A549 (cell line): ENCODE data around the gene ALOX5. TPM values are rescaled to one million over a fixed set of nuclear protein-coding genes. Genes with fewer than 3 reads are reported as not detected.

Experiments used
- ATAC-seq, 2 experiments: fragments of 200-7000 bp in 1 of 2; fragments of >200 bp in 1 of 2; cut with Nextera tagmentation in 1 of 2; cut with Tn5 transposase in 1 of 2; 3 replicates each; pipeline versions ENCODE4 v1.8.0 to v1.9.1; 2018 to 2020; ENCODE audit warnings: mild to moderate bottlenecking in 1 of 2, moderate library complexity in 1 of 2
- CTCF ChIA-PET: fragments of 300-600 bp; sonication (Branson Sonifier 250); formaldehyde crosslinking; extraction: SDS; loops from one replicate; lab custom pipeline; 2021; ENCODE audit warnings: antibody characterized with exemption, inconsistent platforms; lab: Yijun Ruan, JAX
- POLR2A ChIA-PET: fragments of 350-600 bp; formaldehyde crosslinking; extraction: SDS; loops from one replicate; lab custom pipeline; 2021; ENCODE audit warnings: antibody characterized with exemption, inconsistent platforms; lab: Yijun Ruan, JAX
- DNase-seq, 2 experiments: peaks; one replicate each; pipeline versions ENCODE4 v3.0.0 to v3.0.0-alpha.2; 2011 to 2016; ENCODE audit warnings: low read depth in 1 of 2, low spot score in 1 of 2
- FAIRE-seq: peaks from 2 replicates; lab custom pipeline; 2011; peaks lifted over from hg19 to GRCh38; lab: Jason Lieb, UNC
- H3K27ac ChIP-seq, 2 experiments: fragments of >200 bp; sonication (Bioruptor Twin); formaldehyde crosslinking; 3 replicates each; pipeline ENCODE4 v1.5.1; 2016 to 2017
- H3K4me1 ChIP-seq: fragments of >200 bp; sonication (Bioruptor Twin); formaldehyde crosslinking; 3 replicates; pipeline ENCODE4 v1.6.1; 2016
- H3K4me2 ChIP-seq: fragments of >200 bp; sonication (Bioruptor Twin); formaldehyde crosslinking; 3 replicates; pipeline ENCODE4 v1.6.1; 2016
- H3K4me3 ChIP-seq: fragments of >200 bp; sonication (Bioruptor Twin); formaldehyde crosslinking; 3 replicates; pipeline ENCODE4 v1.5.1; 2016
- H3K9me3 ChIP-seq: fragments of >200 bp; sonication (Bioruptor Twin); formaldehyde crosslinking; 3 replicates; pipeline ENCODE4 v1.6.1; 2016
- ATOH8 ChIP-seq: fragments of 250-450 bp; sonication (Bioruptor Pico); IDR thresholded peaks from 2 replicates; pipeline ENCODE4 v1.5.0; 2020; ENCODE audit warnings: low read depth, mild to moderate bottlenecking, moderate library complexity
- BCL3 ChIP-seq: fragments of >200 bp; sonication (Bioruptor Twin); formaldehyde crosslinking; IDR thresholded peaks from 3 replicates; pipeline ENCODE4 v1.6.1; 2016
- CBX8 ChIP-seq: fragments of 200-600 bp; sonication (generic); IDR thresholded peaks from 2 replicates; pipeline ENCODE4 v1.6.1; 2016
- EHF ChIP-seq: fragments of 250-450 bp; sonication (Bioruptor Pico); IDR thresholded peaks from 2 replicates; pipeline ENCODE4 v1.5.0; 2020; ENCODE audit warnings: mild to moderate bottlenecking
- EP300 ChIP-seq, 2 experiments: fragments of >200 bp; sonication (Bioruptor Twin); formaldehyde crosslinking; IDR thresholded peaks; 2 replicates in 1 of 2; 3 replicates in 1 of 2; pipeline ENCODE4 v1.6.1; 2016 to 2017
- ESRRA ChIP-seq: fragments of 150-350 bp; IDR thresholded peaks from 2 replicates; pipeline ENCODE4 v1.6.1; 2014; ENCODE audit warnings: mild to moderate bottlenecking, low read length, borderline replicate concordance
- FOSB ChIP-seq: fragments of 250-450 bp; sonication (Bioruptor Pico); IDR thresholded peaks from 2 replicates; pipeline ENCODE4 v1.5.0; 2020; ENCODE audit warnings: mild to moderate bottlenecking, moderate library complexity
- FOSL2 ChIP-seq, 2 experiments: fragments of 450-650 bp in 1 of 2; fragments of >200 bp in 1 of 2; sonication (Bioruptor Twin) in 1 of 2; formaldehyde crosslinking; IDR thresholded peaks; 2 replicates each; pipeline versions ENCODE4 v1.5.0 to v1.6.1; 2016 to 2020; ENCODE audit warnings: mild to moderate bottlenecking in 1 of 2, moderate library complexity in 1 of 2
- HDAC2 ChIP-seq: fragments of 200-600 bp; sonication (generic); IDR thresholded peaks from 2 replicates; pipeline ENCODE4 v1.6.1; 2016
- HMGXB4 ChIP-seq: fragments of 250-450 bp; sonication (Bioruptor Pico); IDR thresholded peaks from 2 replicates; pipeline ENCODE4 v1.5.0; 2021; ENCODE audit warnings: mild to moderate bottlenecking, moderate library complexity, borderline replicate concordance
- HOXB5 ChIP-seq: fragments of 250-450 bp; sonication (Bioruptor Pico); IDR thresholded peaks from 2 replicates; pipeline ENCODE4 v1.5.0; 2020; ENCODE audit warnings: mild to moderate bottlenecking, moderate library complexity
- JUNB ChIP-seq: fragments of >200 bp; sonication (Bioruptor Twin); formaldehyde crosslinking; IDR thresholded peaks from 2 replicates; pipeline ENCODE4 v1.6.1; 2016
- KDM1A ChIP-seq: fragments of 200-600 bp; sonication (generic); IDR thresholded peaks from 2 replicates; pipeline ENCODE4 v1.6.1; 2016; ENCODE audit warnings: low read depth, mild to moderate bottlenecking
- KDM5A ChIP-seq: fragments of 200-600 bp; sonication (generic); IDR thresholded peaks from 2 replicates; pipeline ENCODE4 v1.6.1; 2016; ENCODE audit warnings: antibody characterized with exemption, mild to moderate bottlenecking
- MAFK ChIP-seq: fragments of 450-650 bp; IDR thresholded peaks from 2 replicates; pipeline ENCODE4 v1.6.1; 2014; ENCODE audit not compliant: partially characterized antibody
- MAZ ChIP-seq: fragments of 150-350 bp; IDR thresholded peaks from 2 replicates; pipeline ENCODE4 v1.6.1; 2014; ENCODE audit warnings: antibody characterized with exemption, low read depth, low read length, borderline replicate concordance
- MYC ChIP-seq: IDR thresholded peaks from 2 replicates; pipeline ENCODE4 v1.6.1; 2012; ENCODE audit warnings: mild to moderate bottlenecking, inconsistent platforms, low read length, improper control_type of control experiment, borderline replicate concordance
- NFE2L2 ChIP-seq: fragments of 150-350 bp; conservative IDR thresholded peaks from 2 replicates; pipeline ENCODE4 v1.6.1; 2014; ENCODE audit warnings: low read length
- NPAS2 ChIP-seq: fragments of 250-450 bp; sonication (Bioruptor Pico); IDR thresholded peaks from 2 replicates; pipeline ENCODE4 v1.8.0; 2022; ENCODE audit warnings: mild to moderate bottlenecking, moderate library complexity, borderline replicate concordance
- PBX3 ChIP-seq: IDR thresholded peaks from 2 replicates; pipeline ENCODE4 v1.6.1; 2012
- POLR2AphosphoS2 ChIP-seq: conservative IDR thresholded peaks from 2 replicates; pipeline ENCODE4 v1.6.1; 2012; ENCODE audit warnings: low read length, improper control_type of control experiment, inconsistent platforms
- SREBF2 ChIP-seq: fragments of 450-650 bp; IDR thresholded peaks from 2 replicates; pipeline ENCODE4 v1.6.1; 2014; ENCODE audit warnings: mild to moderate bottlenecking, moderate library complexity
- USF2 ChIP-seq: fragments of 450-650 bp; IDR thresholded peaks from 2 replicates; pipeline ENCODE4 v1.6.1; 2014; ENCODE audit warnings: antibody characterized with exemption
- WGBS: methylation state at CpG from one replicate; pipeline ENCODE4 v1.1.6; 2017; ENCODE audit errors: missing lambda C conversion rate; 5-methylcytosine and 5-hydroxymethylcytosine counted together
- polyA plus RNA-seq, 4 experiments: library from polyadenylated mRNA; depleted of rRNA in 3 of 4; stranded (reverse); fragments of >200 nt; fragmentation: RNase III in 1 of 4; extraction: RNeasy Plus Mini Kit Qiagen cat#74134 plus additional on column Dnase treatment in 1 of 4; gene quantifications; 2 replicates in 3 of 4; 3 replicates in 1 of 4; pipeline ENCODE4 v1.2.3, GENCODE V29; 2011 to 2017
- TF ChIP-seq, protein P1 (sequence below): fragments of >200 bp; sonication (Bioruptor Twin); formaldehyde crosslinking; IDR thresholded peaks from 2 replicates; pipeline ENCODE4 v1.6.1; 2016
- TF ChIP-seq, protein P2 (sequence below): fragments of >200 bp; sonication (Bioruptor Twin); formaldehyde crosslinking; IDR thresholded peaks from 3 replicates; pipeline ENCODE4 v1.5.1; 2016
- TF ChIP-seq, protein P3 (sequence below): IDR thresholded peaks from 2 replicates; pipeline ENCODE4 v1.6.1; 2012

The ALOX5 gene
- polyA plus RNA-seq, 2 of the 4 experiments (the other 2 are of a cell fraction): 0.18 to 0.40 TPM

DNA sequence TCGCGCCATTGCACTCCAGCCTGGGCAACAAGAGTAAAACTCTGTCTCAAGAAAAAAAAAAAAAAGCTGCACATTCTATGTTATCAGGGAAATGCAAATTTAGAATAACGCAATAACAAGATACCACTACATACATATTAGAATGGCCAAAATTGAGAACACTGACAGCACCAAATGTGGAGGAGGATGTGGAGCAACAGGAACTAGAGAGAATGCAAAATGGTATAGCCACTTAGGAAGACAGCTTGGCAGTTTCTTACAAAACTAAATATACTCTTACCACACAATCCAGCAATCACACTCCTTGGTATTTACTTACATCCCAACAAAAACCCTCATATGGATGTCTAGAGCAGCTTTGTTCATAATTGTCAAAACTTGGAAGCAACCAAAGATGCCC, 76.8 kb downstream of the ALOX5 start:
- ChIA-PET CTCF (no interaction called here), POLR2A (no interaction called here)
- WGBS: 92% methylated on average over 3 of the region's 3 CpGs
- no peaks in the 10 kb centered on the region for H3K9me3 ChIP-seq
- no peak overlapping the region for H3K4me3 ChIP-seq
- TF ChIP-seq CBX8: no peak
- TF ChIP-seq ATOH8 (CRISPR knock-in tag): no peak
- TF ChIP-seq KDM1A: no peak
- no peak for TF ChIP-seq SREBF2
- no peak for TF ChIP-seq EP300 (IDR thresholded peaks at IDR 0.05)
- no peak for TF ChIP-seq NPAS2 (CRISPR knock-in tag)
- TF ChIP-seq EHF (CRISPR knock-in tag): no peak
- TF ChIP-seq FOSL2 (IDR thresholded peaks at IDR 0.05): no peak
- TF ChIP-seq FOSL2 (CRISPR knock-in tag; IDR thresholded peaks at IDR 0.05): no peak
- no peak for TF ChIP-seq FOSB
- TF ChIP-seq MAFK: no peak
- TF ChIP-seq PBX3: no peak
- no peak for TF ChIP-seq HMGXB4 (CRISPR knock-in tag)
- TF ChIP-seq, protein P1, sequence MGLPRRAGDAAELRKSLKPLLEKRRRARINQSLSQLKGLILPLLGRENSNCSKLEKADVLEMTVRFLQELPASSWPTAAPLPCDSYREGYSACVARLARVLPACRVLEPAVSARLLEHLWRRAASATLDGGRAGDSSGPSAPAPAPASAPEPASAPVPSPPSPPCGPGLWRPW: no peak
- TF ChIP-seq, protein P2, sequence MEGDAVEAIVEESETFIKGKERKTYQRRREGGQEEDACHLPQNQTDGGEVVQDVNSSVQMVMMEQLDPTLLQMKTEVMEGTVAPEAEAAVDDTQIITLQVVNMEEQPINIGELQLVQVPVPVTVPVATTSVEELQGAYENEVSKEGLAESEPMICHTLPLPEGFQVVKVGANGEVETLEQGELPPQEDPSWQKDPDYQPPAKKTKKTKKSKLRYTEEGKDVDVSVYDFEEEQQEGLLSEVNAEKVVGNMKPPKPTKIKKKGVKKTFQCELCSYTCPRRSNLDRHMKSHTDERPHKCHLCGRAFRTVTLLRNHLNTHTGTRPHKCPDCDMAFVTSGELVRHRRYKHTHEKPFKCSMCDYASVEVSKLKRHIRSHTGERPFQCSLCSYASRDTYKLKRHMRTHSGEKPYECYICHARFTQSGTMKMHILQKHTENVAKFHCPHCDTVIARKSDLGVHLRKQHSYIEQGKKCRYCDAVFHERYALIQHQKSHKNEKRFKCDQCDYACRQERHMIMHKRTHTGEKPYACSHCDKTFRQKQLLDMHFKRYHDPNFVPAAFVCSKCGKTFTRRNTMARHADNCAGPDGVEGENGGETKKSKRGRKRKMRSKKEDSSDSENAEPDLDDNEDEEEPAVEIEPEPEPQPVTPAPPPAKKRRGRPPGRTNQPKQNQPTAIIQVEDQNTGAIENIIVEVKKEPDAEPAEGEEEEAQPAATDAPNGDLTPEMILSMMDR: no peak
- TF ChIP-seq, protein P3, sequence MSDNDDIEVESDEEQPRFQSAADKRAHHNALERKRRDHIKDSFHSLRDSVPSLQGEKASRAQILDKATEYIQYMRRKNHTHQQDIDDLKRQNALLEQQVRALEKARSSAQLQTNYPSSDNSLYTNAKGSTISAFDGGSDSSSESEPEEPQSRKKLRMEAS: no peak
- TF ChIP-seq BCL3: no peak
- TF ChIP-seq ESRRA: no peak
- no peak for TF ChIP-seq POLR2AphosphoS2
- no peak for TF ChIP-seq HDAC2
- TF ChIP-seq, all 56 proteins: peak for 0
- no peak for ATAC-seq
- Histone ChIP-seq H3K27ac (no peak overlapping the region), H3K4me1 (no peaks in the 10 kb centered on the region), H3K4me2 (no peak overlapping the region)
- no peak for DNase-seq
- FAIRE-seq: no peak

DNA sequence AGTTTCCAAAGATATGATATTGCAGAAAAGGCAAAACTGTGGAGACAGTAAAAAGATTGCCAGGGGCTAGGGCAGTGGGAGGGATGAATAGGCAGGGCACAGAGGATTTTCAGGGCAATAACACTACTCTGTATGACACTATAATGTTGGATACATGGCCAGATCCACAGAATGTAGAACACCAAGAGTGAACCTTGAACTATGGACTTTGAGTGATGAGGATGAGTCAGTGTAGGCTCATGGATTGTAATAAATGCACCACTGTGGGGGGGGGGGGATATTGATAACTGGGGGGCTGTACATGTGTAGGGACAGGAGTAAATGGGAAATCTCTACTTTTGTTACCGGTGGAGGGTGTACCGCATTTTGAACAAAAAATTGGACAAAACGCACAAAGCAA, 77.4 kb downstream of the ALOX5 start:
- H3K9me3 ChIP-seq: no peaks in the 10 kb centered on the region
- no peak for DNase-seq
- H3K4me3 ChIP-seq: no peak overlapping the region
- ATAC-seq: no peak
- no peaks in the 10 kb centered on the region for H3K4me1 ChIP-seq
- ChIA-PET POLR2A (no interaction called here), CTCF (no interaction called here)
- WGBS: 97% methylated on average over 3 of the region's 3 CpGs
- no peak overlapping the region for H3K4me2 ChIP-seq
- FAIRE-seq: no peak
- no peak overlapping the region for H3K27ac ChIP-seq
- TF ChIP-seq EP300 (IDR thresholded peaks at IDR 0.05) (no peak), CBX8 (no peak), JUNB (no peak), MYC (no peak), KDM5A (no peak), HOXB5 (CRISPR knock-in tag) (no peak), MAZ (no peak), NFE2L2 (no peak), ATOH8 (CRISPR knock-in tag) (no peak), BCL3 (no peak), PBX3 (no peak), USF2 (no peak), HDAC2 (no peak)
